SK-N-DZ (cell line): Measurements from ENCODE around the gene OR2C1. TPM values are rescaled to one million over a fixed set of nuclear protein-coding genes. Genes with fewer than 3 reads are reported as not detected.

Source experiments
- DNase-seq: peaks from one replicate; pipeline ENCODE4 v3.0.0-alpha.2; 2015; ENCODE audit warnings: low spot score
- polyA plus RNA-seq, 2 experiments: library from polyadenylated mRNA; depleted of rRNA; stranded (reverse); fragments of >200 nt; gene quantifications; 2 replicates each; pipeline ENCODE4 v1.2.3, GENCODE V29; 2014

OR2C1 gene
- polyA plus RNA-seq (2014; cell fraction: cytosol; rRNA removed) = 0.20 TPM in 1 of 2 replicates, not detected in the other
- polyA plus RNA-seq (2014; cell fraction: nucleus; rRNA removed) = not detected in 2 replicates

GRCh38 chr16:3355589-3355988 is at the start of gene OR2C1:
Gene OR2C1, plus strand, starts transcription at chr16:3355889. Its CDS starts 52 bp downstream, at chr16:3355941.
- DNase-seq = no peak

- no peak for DNase-seq
Measured at GRCh38 chr16:3306078-3306477, 49.6 kb upstream of the OR2C1 start.

- DNase-seq = no peak
Measured at GRCh38 chr16:3311496-3311895, 44.2 kb upstream of the OR2C1 start.

GRCh38 chr16:3317315-3317999 is 38.2 kb upstream of the OR2C1 start:
- DNase-seq = no peak

GRCh38 chr16:3321816-3322215 is 33.9 kb upstream of the OR2C1 start:
- no peak for DNase-seq

- DNase-seq = no peak
Measured at GRCh38 chr16:3327514-3327913, 28.2 kb upstream of the OR2C1 start.

- DNase-seq = no peak
Measured at GRCh38 chr16:3328104-3328503, 27.6 kb upstream of the OR2C1 start.

- no peak for DNase-seq
Measured at GRCh38 chr16:3328643-3329042, 27.0 kb upstream of the OR2C1 start.

GRCh38 chr16:3346041-3346440 is 9.6 kb upstream of the OR2C1 start:
- DNase-seq = no peak

- DNase-seq = peak; percentile 9
Measured at GRCh38 chr16:3347586-3347985, 8.1 kb upstream of the OR2C1 start.

- peak; percentile 54 for DNase-seq
Measured at GRCh38 chr16:3348547-3349167, 7.0 kb upstream of the OR2C1 start.

GRCh38 chr16:3349175-3349574 is 6.5 kb upstream of the OR2C1 start:
- peak; percentile 14 for DNase-seq

GRCh38 chr16:3356118-3356517 is 429 bp downstream of the OR2C1 start:
- no peak for DNase-seq

GRCh38 chr16:3358871-3359270 is 3.2 kb downstream of the OR2C1 start:
- no peak for DNase-seq

- DNase-seq = no peak
Measured at GRCh38 chr16:3362931-3363330, 7.2 kb downstream of the OR2C1 start.

GRCh38 chr16:3363793-3364192 is 8.1 kb downstream of the OR2C1 start:
- DNase-seq = no peak

- peak; percentile 99 for DNase-seq
Measured at GRCh38 chr16:3364774-3365427, 9.2 kb downstream of the OR2C1 start.

- DNase-seq = no peak
Measured at GRCh38 chr16:3369073-3369472, 13.4 kb downstream of the OR2C1 start.

GRCh38 chr16:3375680-3376079 is 20.0 kb downstream of the OR2C1 start:
- DNase-seq = no peak

GRCh38 chr16:3377917-3378316 is 22.2 kb downstream of the OR2C1 start:
- DNase-seq = no peak

GRCh38 chr16:3383045-3383448 is 27.4 kb downstream of the OR2C1 start:
- DNase-seq = no peak

GRCh38 chr16:3388325-3388724 is 32.6 kb downstream of the OR2C1 start:
- no peak for DNase-seq
